Tongue (tissue), 2 donors: Measurements from ENCODE around the gene TSC22D2. TPM values are rescaled to one million over a fixed set of nuclear protein-coding genes. Genes with fewer than 3 reads are reported as not detected.
"Not testable (repeated sequence)": the region's sequence is repeated elsewhere in the genome, so short reads cannot be mapped to it uniquely, and the experiment has no call there.

ENCODE experiments used
- DNase-seq: peaks from one replicate; pipeline ENCODE4 v3.0.0-alpha.2; 2015
- total RNA-seq: library from RNA; depleted of rRNA; stranded (reverse); fragments of >200 nt; gene quantifications from one replicate; pipeline ENCODE4 v1.2.3, GENCODE V29; 2014

TSC22D2 gene
- total RNA-seq, 1 donor from 2014 or later, result 29.2 TPM

DNA sequence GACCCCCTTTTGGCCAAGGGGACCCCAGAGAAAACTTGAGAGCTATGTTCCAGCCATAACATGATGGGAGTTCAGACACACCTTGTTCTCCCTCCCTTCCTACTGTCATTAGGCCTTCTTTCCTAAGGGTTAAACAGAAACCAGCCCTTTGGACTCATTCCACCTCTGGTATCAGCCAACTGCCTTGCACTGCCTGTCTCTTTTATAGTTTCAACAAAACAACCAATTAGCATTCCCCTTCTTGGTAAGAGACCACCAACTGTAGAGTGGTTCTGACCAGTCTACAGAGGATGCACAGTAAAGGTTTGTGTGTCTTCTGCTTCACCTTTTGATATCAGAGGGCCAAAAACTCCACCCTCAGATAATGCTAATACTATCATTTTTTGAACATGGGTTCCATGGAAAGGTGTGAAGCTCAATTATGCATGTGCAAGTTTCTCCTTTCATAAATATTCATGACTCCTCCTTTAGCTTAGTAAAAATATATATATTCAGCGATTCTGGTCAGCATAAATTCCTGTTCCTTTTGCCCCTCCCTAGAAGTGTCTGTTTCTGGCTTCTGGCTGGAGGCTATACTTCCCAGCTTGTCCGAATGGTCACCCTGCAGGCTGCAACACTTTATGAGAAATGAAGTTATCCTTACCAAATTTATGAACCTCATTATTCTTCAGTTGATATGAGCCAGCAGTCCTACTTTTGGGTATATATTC is 82.3 kb downstream of the TSC22D2 start:
- DNase-seq, result no peak

DNA sequence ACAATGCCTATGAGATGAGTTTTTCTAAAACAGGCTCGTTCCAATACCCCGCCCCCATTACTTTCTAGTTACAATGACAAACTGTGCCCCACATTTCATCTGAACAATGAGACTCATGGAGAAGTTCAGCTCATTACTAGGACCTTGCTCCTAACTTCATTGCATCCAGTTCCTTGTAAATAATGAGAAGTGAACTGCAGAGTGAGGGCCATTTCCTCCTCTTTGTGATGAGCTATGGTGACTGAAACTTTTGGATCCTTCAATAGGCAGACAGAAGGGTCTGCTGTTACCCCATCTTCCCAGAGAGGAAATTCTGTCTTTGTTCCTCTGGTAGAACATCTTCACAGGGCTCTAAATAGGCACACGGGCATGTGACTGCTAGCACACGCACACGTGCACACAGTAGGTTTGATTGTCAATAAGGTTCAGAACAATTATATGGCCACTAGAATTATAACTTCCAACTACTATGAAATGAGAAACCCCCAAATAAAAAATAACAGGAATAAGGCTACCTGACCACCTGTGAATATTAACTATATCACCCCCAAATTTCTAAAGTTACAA is 86.4 kb downstream of the TSC22D2 start:
- DNase-seq, result no peak

DNA sequence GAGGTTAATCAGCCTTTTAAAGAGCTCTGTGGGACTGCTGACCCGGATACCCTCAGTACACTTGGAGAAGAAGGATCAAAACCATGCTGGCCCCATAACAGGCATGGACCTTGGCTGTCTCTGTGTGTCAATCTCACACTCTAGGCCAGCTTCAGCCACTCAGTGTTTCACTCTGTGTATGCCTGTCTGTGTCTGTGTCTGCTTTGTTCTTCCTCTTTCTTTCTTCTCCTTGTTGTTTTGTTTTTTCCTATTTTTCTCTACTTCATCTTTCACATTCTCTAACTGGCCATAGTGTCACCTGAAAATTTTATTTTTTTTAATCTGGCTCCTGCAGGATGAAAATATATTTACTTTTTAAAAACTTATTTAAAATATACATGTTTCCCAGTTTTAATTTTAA is 87.1 kb downstream of the TSC22D2 start:
- no peak for DNase-seq

DNA sequence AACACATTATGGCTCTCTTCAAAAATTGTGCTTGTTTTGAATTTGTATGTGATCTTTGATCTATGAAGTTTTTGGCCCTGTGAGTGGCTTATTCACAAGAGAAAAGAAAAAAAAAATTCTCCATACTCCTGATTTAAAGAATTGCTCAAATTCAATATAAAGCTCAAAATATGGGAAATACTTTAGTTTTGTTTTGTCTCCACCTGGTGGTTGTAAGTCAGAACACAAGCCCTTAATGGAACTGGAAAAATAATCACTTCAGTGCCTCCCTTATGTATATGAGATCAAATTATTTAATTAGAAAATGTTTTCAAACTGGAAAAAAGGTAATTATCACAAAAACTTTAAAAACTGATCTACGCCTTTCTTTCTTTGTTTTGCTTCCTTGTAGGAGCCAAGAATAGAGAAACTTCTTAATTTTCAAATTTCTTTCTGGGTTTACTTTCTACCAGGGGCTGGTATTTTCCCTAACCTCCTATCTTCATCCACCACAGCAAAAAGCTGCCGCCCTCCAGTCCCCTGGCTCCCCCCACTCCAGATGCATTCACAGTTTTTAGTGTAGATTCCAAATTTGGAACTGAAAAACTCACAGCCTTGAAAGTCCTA is 87.6 kb downstream of the TSC22D2 start:
- DNase-seq, result peak; percentile 82

DNA sequence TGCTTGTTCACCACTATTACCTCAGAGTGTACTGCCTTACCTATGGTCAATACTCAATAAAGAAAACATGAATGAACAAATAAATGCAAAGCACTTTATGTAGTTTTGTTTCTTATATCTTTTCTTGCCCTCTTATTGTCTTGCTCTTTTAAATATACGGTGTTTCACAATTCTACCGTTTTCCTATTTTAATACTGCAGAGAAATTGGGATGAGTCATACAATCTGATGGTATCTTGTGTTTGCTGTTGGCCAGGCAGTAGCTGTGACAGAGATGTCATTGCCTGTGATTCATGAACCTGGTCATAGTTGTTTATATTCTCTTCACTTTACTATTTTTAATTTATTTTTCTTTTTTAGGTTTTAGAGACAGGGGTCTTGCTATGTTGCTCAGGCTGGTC is 89.9 kb downstream of the TSC22D2 start:
- DNase-seq, result no peak

DNA sequence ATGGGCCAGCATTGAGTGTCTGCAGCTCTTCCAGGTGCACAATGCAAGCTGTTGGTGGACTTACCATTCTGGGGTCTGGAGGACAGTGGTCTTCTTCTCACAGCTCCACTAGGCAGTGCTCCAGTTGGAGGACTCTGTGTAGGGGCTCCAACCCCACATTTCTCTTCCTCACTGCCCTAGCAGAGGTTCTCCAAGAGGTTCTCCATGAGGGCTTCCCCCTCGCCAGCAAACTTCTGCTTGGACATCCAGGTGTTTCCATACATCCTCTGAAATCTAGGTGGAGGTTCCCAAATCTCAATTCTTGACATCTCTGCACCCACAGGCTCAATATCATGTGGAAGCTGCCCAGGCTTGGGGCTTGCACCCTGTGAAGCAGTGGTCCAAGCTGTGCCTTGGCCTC is 92.9 kb downstream of the TSC22D2 start:
- not testable (repeated sequence) for DNase-seq

DNA sequence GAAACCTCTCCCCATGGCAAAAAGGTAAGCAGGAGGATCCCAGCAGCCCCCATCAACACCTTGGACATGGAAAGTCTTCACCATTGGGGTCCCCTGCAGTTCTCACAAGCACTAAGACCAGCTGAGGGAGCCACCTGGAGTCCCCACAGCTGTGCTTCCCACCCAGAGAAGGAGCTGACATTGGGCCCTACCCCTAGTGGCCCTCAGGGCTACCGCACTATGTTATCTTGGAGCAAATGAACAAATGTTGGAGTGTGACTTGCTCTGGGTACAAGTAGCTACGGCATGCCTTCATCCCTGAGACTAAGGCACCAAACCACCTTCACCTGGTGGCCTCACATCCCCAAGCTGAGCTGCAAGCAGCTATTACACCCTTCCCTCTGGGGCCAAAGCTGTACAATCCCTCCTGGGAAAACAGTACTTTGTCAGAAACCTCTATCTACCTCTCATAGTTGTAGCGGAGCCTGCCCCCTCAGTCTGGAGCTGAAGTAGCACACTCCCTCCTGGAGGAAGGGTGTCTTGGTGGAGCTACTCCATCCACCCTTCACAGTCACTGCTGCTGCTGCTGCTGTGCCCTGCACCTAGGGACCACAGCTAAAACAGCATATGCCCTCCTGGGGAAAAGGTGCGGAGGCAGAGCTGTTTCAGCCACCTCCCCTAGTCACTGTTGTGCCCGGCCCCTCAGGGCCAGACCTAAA is 95.5 kb downstream of the TSC22D2 start:
- no peak for DNase-seq

DNA sequence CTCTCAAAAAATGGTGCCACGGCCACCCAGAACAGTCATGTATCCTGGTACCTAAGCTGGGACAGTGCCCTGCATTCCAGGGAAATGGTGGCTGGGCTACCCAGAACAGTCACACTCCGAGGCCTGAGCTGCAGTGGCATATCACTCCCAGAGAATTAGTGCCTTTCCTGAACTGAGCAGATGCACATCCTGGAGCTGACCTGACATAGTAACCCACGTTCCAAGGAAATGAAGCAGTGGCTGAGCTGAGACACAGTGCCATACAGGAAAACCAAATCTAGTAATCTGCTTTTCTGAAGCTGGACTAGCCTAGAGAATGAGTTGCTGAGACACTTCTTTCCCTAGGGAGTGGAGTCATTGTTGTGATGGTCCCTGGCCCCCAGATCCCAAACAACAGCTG is 96.4 kb downstream of the TSC22D2 start:
- DNase-seq, result no peak

DNA sequence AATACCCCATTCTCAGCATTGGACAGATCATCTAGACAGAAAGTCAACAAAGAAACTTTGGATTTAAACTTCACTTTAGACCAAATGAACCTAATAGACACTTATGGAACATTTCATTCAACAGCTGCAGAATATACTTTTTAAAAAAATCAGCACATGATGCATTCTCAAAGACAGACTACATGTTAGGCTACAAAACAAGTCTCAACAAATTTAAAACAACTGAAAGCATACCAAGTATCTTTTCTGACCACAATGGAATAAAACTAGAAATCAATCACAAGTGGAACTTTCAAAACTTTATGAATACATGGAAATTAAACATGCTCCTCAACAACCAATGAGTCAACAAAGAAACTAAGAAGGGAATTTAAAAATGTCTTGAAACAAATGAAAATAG is 100.3 kb downstream of the TSC22D2 start:
- DNase-seq, result no peak

DNA sequence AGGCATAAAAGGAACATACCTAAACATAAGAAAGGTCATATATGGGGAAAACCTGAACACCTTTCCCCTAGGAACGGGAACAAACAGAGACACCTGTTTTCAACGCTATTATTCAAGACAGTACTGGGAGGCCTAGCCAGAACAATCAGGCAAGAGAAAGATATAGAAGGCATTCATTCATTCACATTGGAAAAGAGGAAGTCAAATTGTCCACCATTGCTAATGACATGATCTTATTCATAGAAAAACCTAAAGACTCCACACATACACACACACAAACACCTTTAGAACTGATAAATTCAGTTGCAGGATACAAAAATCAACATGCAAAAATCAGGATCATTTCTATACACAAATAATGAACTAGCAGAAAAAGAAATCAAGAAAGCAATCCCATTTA is 101.7 kb downstream of the TSC22D2 start:
- DNase-seq, result no peak

DNA sequence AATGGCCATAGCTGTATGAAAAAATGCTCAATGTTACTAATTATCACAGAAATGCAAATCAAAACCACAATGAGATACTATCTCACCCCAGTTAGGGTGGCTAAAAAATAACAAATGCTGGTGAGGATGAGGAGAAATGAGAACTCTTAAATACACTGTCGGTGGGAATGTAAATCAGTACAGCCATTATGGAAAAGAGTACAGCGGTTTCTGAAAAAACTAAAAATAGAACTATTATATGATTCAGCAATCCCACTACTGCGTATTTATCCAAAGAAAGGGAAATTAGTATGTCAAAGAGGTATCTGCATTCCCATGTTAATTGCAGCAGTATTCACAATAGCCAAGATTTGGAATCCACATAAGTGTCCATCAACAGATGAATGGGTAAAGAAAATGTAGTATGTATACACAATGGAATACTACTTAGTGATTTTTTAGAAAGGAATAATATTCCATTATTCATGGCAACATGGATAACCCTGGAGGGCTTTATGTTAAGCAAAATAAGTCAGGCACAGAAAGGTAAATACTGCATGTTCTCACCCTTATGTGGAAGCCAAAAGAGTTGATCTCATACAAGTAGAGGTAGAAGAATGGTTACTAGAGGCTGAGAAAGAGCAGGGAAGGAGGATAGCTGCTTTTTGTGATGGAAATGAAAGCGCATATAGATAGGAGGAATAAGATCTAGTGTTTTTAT is 103.2 kb downstream of the TSC22D2 start:
- peak; percentile 2 for DNase-seq

DNA sequence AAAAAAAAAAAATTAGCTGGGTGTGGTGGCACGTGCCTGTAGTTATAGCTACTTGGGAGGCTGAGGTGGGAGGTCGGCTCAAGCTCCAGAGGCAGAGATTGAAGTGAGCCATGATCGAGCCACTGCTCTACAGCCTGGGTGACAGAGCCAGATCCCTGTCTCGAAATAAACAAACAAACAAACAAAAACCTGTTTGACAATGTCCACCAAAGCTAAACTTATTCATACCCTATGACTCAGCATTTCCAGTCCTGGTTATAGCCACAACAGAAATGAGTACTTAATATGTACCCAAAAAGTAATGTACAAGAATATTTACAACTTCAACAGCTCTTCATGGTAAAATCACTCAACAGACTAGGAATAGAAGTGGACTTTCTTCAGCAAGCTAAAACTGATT is 107.1 kb downstream of the TSC22D2 start:
- DNase-seq, result no peak

Other genes starting within 250 kb of the TSC22D2 start
- gene SERP1, start 138.2 kb downstream of the TSC22D2 start, total RNA-seq, result 94.0 TPM
- 219 TPM for gene EIF2A, start 138.5 kb downstream of the TSC22D2 start, total RNA-seq
- gene SELENOT, start 195.0 kb downstream of the TSC22D2 start, total RNA-seq, result 43.9 TPM